Frontal cortex (tissue), 4 donors: Measurements from ENCODE around the gene TRIOBP. TPM values are rescaled to one million over a fixed set of nuclear protein-coding genes. Genes with fewer than 3 reads are reported as not detected.
"Not testable (repeated sequence)": the region's sequence is repeated elsewhere in the genome, so short reads cannot be mapped to it uniquely, and the experiment has no call there.

Experiments
- DNase-seq, 2 donors: peaks; one replicate each; pipeline ENCODE4 v3.0.0; 2012; ENCODE audit warnings: low spot score in 2 of 2
- FAIRE-seq: peaks from 2 replicates; lab custom pipeline; 2012; peaks lifted over from hg19 to GRCh38; lab: Jason Lieb, UNC
- total RNA-seq: library from RNA; depleted of rRNA; stranded (reverse); fragments of >200 nt; gene quantifications from one replicate; pipeline ENCODE4 v1.2.3, GENCODE V29; 2014
- donor health status: control.
- donor health status: control.
- donor health status: control.

TRIOBP gene
- total RNA-seq, 1 donor from 2014 or later, result 10.6 TPM

GRCh38 chr22:37686002-37686982 is 10.6 kb upstream of the TRIOBP start, which contains the start of gene NOL12:
Gene NOL12, plus strand, starts transcription at chr22:37686343. Its CDS starts 50 bp downstream, at chr22:37686393.
- DNase-seq (peak; percentile 65 to 84), FAIRE-seq (no peak)

- DNase-seq (no peak), FAIRE-seq (no peak)
Observed at GRCh38 chr22:37690407-37690806, 6.4 kb upstream of the TRIOBP start.

- FAIRE-seq, result no peak
- DNase-seq, result no peak
Observed at GRCh38 chr22:37690901-37691504, 5.8 kb upstream of the TRIOBP start.

- FAIRE-seq (no peak), DNase-seq (no peak)
Observed at GRCh38 chr22:37692627-37693285, 4.1 kb upstream of the TRIOBP start.

GRCh38 chr22:37694131-37694530 is 2.7 kb upstream of the TRIOBP start:
- DNase-seq, FAIRE-seq: not testable (repeated sequence)

GRCh38 chr22:37696260-37696656 is 590 bp upstream of the TRIOBP start:
- not testable (repeated sequence) for DNase-seq, FAIRE-seq

- no peak for DNase-seq
- no peak for FAIRE-seq
Observed at GRCh38 chr22:37697538-37697835, 639 bp downstream of the TRIOBP start.

GRCh38 chr22:37701141-37701786 is 4.4 kb downstream of the TRIOBP start:
- no peak for DNase-seq
- no peak for FAIRE-seq

- FAIRE-seq, result no peak
Observed at GRCh38 chr22:37703906-37704305, 7.1 kb downstream of the TRIOBP start.

GRCh38 chr22:37704645-37705044 is 7.8 kb downstream of the TRIOBP start:
- no peak for FAIRE-seq

More at GRCh38 chr22:37703906-37704305, 7.1 kb downstream of the TRIOBP start:
- no peak for DNase-seq

GRCh38 chr22:37705205-37705604 is 8.4 kb downstream of the TRIOBP start:
- DNase-seq (no peak), FAIRE-seq (no peak)

More at GRCh38 chr22:37704645-37705044, 7.8 kb downstream of the TRIOBP start:
- no peak for DNase-seq

GRCh38 chr22:37708580-37709444 is 12.0 kb downstream of the TRIOBP start:
- DNase-seq (no peak), FAIRE-seq (no peak)

- no peak for FAIRE-seq
- DNase-seq, result no peak
Observed at GRCh38 chr22:37709445-37709765, 12.6 kb downstream of the TRIOBP start.

GRCh38 chr22:37710675-37711074 is 13.8 kb downstream of the TRIOBP start:
- DNase-seq (no peak), FAIRE-seq (no peak)

GRCh38 chr22:37711490-37711889 is 14.6 kb downstream of the TRIOBP start:
- DNase-seq (no peak), FAIRE-seq (no peak)

- FAIRE-seq (no peak), DNase-seq (no peak)
Observed at GRCh38 chr22:37713761-37714160, 16.9 kb downstream of the TRIOBP start.

- DNase-seq (no peak), FAIRE-seq (no peak)
Observed at GRCh38 chr22:37714634-37715033, 17.8 kb downstream of the TRIOBP start.

GRCh38 chr22:37715760-37716159 is 18.9 kb downstream of the TRIOBP start:
- FAIRE-seq (no peak), DNase-seq (no peak)

- FAIRE-seq (no peak), DNase-seq (no peak)
Observed at GRCh38 chr22:37716708-37717107, 19.9 kb downstream of the TRIOBP start.
